HG02798 (cell line): ENCODE results near the gene FBXL15.

Source experiments
- ATAC-seq: cut with Tn5 transposase; IDR thresholded peaks from one replicate; pipeline ENCODE4 v1.9.1; 2021; ENCODE audit warnings: mild to moderate bottlenecking; ENCODE audit not compliant: unreplicated experiment, poor library complexity

Gene FBXL15

DNA sequence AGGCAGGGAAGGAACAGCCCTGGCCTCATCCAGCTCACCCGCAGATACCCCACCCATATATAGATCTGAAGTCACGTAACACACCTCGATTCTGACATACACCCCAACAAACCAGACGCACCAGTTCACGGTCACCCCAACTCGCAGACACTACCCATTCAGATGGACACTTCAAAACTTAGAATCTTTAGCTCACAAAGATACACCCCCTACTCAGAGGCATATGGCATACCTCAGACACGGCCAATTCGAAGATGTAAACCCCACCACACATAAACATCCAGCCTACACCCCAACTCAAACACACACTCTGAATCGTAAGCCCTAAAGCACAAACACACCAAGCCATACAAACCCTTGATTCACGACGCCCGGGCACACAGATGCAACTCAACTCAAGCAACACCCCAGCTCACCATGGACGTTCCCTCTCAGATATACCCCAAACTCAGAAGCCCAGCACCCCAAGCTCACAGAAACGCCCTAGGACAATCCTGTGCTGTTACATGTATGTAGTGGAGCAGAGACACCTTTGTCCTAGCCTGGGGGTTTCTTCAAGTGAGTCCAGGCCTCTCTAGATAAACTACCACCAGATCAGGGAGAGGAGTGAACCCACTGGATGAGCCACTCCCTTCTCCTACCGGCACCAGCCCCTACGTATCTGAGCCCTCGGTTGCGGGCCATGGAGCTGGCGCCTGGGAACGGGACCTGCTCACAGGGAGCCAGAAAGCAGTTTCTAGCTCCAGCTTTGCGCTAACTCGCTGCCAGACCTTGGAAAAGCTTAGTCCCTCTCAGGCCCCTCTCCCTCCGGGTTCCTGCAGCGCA is 10.8 kb upstream of the FBXL15 start:
- ATAC-seq, result no peak

DNA sequence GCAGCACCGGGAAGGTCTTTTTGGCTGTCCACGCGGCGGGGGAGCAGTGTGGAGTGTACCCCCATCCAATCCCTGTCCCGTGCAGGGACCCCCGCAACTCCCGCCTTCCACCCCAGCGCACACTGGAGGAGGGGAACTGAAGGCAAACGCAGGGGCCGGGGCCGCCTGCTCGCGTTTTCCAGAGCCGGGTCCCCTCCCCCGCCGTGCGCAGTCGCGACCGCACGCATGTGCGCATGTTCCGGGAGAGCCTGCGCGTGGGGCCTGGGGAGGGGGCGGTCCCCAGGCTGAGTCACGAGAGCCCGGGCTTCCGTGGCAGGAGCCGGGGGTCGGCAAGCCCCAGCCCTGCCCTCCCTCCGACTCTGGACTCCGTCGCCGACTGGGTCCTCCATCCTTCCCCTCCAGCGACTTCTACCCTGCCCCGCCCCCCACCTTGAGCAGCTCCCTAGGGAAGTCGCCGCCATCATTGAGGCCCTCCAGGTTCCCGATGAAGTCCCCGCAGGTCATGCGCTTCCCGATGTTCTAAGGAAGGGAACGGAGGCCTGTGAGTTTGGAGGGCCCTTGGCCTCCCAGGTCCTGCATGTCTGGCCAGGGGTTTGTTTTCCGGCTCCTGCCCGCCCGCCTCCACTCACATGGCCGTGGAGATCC is 10.1 kb upstream of the FBXL15 start:
- no peak for ATAC-seq

DNA sequence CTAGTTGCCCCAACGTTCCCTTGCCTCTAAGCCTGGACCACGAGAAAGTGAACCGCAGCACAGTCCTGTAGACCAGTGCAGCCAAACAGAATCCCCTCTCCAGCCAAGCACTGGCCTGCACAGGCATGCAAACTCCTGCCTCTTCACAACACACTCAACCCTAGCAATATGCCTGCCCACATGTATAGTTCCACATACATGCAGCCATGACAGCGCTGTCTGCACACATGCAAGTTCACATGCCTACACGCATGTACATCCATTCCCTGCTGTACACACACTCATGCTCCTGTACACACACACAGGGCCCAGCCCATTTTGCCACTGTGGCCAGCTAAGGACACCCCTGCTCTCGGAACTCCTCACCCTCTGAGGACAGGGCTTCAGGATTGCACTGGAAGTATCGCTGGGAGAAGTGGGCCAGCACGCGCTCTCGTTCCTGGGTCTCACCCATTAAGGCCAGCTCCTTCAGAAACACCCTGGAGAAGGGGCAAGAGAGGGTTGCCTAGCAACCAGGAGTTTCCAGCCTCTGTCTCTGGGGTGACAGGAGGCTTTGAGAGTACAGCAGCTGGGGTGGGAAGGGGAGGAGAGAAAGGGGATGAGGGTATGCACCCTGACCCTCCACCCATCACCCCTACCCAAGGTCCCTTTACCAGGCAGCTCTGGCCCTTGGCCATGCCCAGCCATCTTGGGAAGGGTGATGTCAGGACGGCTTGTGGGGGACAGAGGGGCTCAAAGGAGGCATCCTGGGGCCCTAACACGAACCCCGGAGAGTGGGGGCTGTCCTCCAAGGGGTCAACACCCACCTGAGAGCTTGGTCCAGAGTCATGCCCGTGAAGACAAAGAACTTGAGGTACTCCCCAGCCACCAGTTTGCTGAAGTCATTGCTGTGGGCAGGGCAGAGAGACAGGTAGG is 9.0 kb upstream of the FBXL15 start:
- ATAC-seq, result no peak

DNA sequence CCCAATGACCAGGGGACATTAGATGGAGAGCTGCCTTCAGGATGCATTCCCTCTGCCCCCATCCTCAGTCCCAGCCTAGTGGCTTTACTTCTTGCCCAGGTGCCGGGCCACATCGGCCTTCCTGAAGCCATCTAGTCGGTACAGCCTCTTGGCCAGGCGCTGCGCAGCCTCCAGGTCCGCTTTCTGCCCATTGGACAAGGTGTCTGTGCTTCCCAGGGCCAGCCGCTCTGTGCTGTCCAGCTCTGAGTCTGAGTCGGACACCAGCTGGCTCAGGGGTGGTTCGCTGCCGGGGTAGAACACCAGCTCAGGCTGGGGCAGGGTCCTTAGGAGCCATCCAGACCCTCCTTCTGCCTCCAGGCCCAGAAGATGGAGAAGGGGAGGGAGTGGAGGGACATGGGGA is 8.3 kb upstream of the FBXL15 start:
- ATAC-seq, result no peak

DNA sequence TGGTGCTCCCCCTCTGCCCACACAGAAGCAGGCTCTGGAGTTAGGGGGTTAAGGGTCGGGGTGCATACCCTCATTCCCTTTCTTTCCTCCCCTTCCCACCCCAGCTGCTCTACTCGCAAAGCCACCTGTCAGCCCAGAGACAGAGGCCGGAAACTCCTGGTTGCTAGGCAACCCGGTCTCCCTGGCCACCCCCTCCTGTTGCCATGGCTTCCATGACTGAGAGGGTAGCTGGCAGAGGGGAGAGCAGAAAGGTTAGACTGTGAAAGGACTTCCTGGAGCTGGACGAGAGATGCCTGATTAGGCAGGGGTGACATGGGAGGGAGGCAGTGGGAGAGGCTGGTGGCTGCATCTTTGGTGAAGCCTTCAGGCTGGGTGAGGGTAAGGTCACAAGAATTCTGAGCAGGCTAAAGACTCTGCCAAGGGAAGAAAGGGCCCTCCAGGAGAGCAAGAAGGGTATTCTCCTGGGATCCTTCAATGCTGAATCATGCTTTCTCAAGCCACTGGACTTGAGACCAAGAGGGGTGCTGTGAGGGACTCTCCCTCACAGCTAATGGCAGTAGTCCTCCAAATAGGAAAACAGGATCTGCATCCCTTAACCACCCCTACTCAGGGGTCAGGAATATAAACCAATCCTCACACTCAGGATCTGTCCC is 7.5 kb upstream of the FBXL15 start:
- ATAC-seq, result no peak

DNA sequence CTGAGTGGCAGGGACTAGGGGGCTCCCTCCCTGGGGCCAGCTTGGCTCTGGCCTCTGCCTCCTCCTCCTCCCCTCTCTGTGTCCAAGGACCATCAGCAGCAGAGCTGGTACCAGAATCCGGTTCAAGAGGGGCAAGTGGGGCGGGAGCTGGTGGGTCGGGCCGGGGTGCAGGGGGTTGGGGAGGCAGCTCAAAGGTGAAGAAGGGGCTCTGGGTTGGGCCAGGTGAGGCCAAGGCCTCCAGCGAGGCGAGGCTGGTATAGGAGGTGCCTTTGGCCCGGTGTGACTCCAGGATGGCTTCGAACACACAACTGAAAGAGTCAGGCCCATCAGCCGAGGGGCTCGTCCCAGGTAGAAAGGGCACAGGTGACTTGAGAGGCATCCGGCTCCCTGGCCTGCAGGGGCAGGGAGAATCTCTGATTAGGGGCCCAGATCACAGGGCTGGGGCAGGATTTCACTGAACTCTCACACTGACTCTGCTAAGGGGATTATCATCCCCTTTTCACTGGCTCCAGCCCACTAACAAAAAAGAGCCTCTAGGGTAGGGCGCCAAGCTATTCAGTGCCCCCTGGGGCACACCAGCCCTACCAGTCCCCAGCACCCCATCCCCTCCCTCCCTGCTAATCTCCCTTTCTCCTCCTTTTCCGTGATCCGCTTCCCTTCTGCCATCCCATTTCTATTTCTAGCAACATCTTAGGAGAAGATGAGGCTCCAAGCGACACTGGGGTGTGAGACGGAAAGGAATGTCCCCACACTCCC is 6.7 kb upstream of the FBXL15 start:
- no peak for ATAC-seq

DNA sequence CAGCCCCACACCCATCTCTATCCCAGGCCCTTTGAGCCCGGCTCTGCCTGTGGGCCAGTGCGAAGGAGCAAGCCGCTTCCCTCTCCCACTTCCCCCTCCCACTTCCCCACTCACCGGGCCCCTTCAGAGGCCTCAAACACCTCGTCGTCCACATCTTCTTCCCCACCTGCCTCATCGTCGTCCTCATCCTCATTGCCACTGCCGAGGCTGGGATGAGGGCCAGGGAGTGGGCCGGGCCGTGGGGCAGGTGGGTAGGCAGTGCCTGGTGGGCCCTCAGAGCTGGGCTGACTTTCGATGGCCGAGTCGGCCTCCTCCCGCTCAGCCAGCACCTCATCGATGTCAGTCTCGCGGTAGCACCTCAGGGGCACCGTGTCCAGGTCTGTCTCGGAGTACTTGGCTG is 5.9 kb upstream of the FBXL15 start:
- no peak for ATAC-seq

DNA sequence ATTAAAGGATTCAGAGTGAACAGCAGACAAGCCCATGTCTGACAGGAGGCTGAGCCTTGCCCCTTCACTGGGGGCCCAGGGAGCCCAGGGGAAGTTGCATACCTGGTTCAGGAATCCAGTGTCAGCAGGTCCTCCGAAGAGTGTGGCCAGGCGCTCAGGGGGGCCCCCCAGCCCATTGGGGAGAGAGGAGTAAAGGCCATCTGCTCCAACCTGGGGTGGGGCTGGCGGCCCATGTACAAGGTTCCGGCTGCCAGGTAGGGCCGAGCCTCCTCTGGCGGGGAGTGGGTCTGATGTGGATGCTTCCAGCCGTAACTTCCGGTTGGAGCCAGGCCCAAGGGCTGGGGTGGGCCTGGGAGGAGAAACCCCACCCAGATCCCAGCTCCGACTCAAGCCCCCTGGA is 4.4 kb upstream of the FBXL15 start:
- no peak for ATAC-seq

DNA sequence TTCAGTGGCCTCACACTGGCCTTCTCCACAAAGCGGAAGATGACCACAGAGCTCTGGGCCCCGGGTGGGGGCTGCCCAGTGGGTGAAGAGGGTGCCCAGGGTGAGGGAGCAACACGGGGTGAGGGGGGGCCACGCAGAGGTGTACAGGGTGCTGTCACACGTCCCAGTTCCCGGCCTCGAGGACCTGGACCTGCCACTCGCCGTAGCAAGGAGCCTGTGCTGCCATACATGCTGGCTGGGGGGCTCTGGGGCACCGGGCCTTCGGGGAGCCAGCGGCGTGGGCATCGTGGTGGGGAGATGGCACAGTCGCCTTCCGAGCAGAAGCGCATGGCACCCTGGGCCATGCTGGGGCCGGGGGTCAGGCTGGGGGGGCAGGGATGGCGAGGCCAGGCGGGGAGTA is 3.9 kb upstream of the FBXL15 start:
- no peak for ATAC-seq

DNA sequence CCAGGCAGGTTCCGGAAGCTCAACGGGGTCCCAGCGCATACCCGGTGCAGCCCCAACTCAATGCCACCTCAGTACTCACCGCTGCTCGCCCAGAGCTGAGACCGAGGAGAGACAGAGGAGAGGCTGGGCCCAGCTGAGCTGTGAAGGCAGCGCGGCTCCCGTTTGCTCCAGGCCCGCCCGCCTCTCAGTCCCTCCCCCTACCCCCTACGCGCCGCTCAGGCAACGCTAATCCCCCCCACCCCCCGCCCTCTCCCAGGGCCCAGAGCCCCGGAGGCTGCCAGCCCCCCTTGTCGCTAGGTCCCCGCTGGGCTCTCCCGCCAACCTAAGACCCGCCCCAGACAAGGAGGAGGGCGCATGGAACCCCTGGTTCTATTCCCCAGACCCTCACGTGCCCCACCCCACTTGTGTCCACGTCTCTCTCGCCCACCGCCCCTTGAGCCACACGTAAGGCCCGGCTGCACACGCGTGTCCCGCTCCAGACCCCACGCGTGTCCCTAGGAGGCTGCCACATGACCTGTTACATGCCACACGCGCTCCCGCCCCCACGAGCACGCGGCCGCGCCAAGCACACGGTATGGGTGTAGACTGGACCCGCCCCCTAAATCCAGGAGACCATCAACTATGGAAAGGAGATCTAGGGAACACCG is 1.9 kb upstream of the FBXL15 start, which contains the start of gene PSD:
PSD (minus strand) TSS at position 164 of the 647 bp plus-strand sequence. CDS start 1,747 bp downstream, outside the sequence.
- ATAC-seq, result no peak

DNA sequence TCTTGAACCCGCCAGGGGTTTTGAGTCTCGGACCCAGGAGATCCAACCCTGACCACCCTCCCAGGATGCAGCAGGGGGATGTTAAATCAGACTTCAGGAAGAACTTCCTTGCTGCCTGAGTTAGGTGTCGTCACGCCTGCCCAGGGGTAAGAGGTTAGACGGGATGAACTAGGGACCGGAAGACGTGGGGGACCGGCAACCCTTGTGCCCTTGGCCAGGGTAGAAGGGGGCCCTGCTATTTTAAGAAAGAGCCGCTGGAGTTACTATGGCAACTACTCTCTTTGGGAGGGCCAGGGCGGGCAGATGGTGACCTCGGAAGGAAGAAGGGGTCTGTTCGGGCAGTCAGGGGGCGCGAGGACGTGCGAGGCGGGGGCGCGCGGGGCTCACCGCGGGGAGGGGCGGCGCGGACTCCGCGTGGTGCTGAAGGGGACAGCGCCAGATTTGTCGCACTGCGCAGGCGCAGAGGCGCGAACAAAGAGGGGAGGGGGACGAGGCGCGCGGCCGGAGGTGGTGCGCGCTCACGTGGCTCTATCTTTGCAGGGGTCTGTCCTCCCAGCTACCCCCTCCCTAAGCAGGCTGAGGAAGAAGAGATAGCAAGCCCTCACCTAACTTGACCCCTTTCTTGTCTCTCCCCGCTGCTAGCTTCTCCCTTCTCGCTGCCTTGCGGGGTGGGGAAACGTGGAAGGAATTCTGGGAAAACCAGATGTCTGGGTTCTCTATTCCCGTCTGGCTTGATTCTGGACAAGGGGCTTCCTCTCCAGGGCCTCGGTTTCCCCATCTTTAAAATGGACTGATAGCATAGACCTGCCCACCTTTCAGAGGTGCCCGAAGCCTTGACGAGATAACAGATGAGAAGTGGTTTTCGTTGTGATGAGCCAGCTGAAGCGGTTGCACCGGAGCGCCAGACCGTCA is 1.1 kb upstream of the FBXL15 start:
- ATAC-seq, result no peak

DNA sequence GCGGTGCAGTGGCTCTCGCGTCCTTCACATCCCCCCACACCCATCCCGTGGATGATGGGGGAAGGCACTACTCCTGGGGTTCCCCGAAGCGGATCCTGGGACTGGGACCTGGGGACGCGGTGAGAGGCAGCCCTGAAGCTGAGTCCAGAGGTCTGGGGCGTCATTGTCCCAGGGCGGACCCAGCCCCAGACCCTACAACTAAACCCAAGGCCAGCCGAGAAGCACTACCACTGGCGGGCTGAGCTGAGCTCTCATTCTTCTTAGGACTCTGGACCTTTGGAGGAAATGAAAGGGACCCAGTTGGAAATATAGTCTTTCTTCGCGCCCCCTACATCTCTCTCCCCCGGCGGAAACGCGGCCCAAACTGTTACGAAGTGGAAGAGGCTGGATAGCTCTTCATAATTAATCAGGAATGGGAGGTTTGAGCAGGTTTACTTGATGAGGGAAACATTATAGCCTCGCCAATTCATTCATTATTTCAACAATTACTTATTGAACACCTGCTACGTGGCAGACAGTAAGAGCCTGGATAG is 389 bp upstream of the FBXL15 start:
- ATAC-seq, result no peak

DNA sequence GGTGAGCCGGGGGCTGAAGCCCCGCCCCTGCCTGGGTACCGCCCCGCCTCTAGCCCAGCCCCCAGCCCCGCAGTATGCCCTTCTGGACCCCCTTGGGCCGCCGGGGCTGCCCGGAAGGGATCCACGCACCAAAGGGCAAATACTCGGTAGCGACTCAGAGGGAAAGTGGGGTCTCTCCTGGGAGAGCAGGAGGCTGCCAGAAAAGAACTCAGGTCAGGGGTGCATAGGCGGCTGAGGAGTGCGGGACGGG is 796 bp downstream of the FBXL15 start:
- ATAC-seq, result no peak

DNA sequence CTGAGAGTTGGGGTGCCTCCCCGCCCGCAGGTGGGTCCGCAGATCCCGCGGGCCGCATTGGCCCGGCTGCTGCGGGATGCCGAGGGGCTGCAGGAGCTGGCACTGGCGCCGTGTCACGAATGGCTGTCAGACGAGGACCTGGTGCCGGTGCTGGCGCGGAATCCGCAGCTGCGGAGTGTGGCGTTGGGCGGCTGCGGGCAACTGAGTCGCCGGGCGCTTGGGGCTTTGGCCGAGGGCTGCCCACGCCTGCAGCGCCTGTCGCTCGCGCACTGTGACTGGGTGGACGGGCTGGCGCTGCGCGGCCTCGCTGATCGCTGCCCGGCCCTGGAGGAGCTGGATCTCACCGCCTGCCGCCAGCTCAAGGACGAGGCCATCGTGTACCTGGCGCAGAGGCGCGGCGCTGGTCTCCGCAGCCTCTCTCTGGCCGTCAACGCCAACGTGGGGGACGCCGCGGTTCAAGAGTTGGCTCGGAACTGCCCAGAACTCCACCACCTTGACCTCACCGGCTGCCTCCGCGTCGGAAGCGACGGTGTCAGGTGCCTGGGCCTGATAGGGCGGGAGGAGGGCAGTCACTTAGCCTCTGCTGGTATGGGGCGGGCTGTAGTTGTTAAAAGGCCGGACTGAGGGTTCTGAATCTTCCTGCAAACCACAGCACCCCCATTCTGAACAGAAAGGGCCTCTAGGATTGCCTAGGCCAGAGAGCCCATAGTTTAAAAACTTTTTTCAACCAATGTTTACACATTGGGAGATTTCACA is 1.3 kb downstream of the FBXL15 start:
- peak; percentile 2 for ATAC-seq

DNA sequence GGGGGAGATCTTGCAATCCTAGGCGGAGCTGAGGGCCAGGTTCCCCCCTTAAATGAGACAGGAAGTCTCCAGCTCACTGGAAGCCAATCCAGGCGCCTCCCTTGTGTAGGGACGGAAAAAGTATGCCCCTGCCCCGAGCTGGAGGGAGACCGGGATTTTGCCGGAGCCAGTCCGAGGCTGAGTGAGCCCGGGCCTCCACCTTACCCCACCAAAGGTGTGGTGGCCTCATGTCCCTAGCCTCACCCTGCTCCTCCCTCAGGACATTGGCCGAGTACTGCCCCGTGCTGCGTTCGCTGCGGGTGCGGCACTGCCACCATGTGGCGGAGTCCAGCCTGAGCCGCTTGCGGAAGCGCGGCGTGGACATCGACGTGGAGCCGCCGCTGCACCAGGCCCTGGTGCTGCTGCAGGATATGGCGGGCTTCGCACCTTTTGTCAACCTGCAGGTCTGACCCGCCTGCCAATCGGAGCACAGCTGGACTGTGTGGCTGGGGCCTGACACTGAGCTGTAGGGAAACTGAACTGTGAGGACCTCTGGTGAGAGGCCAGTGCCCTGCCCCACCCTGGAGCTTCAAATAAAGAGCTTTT is 2.0 kb downstream of the FBXL15 start:
- ATAC-seq, result no peak

DNA sequence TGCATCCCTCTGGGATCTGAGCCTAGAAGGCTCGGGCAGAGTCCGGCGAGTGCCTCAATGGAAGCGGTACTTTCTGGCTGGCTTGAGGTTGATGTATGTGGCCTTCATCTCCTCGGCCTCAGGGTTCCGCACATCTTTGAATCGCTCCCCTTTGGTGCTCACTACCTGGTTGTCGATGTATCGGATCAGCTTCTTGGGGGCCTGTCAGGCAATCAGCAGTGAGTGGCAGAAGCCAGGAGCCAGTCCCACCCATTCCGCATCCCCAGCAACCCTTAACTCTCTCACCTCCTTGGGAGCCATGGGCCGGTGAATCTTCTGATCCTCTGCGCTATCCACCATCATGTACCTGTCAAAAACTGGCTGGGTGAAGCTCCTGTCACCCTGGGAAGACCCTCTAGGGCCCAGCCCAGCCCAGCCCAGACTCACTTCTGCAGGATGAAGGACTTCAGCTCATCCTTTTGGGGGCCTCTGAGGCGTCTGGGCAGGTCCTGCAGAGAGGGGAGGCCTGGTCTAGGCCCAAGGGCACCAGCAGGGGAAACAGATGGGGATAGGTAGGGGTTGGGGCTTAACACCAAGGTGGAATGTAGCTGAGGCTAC is 2.8 kb downstream of the FBXL15 start:
- ATAC-seq, result no peak

DNA sequence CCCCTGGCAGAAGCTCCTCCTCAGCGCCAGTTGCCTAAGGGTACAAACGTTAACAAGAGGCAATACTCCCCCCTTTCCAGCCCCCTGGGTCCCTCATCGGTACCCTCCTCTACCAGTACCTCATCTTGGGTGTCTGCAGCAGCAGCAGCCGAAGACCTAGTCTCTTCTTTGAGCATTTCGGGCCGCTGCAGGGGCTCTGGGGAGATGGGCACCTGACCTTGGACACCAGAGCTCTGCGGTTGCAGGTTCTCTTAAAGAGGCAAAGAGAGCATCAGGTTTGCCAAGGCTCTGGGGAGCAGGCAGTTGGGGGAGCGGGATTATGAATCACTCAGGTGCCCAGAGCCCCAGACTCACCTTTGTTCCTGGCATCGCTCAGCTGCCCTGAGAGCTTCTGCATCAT is 3.5 kb downstream of the FBXL15 start:
- ATAC-seq, result no peak
